Measurements from ENCODE around the gene CCSER1. TPM values are rescaled to one million over a fixed set of nuclear protein-coding genes. Genes with fewer than 3 reads are reported as not detected.

Gene CCSER1
- total RNA-seq, 1 experiment from 2014 or later = 0.05 TPM

- no TSS peak for BruUV-seq (replicated peaks)
- intact Hi-C loops (cut with micrococcal nuclease; ENCODE audit: unreplicated experiment) = no loop called here
- Histone ChIP-seq H3K4me3 (ENCODE audit: low read depth in 2 of 2, low read length in 2 of 2) (no peak overlapping the region), H3K9me3 (ENCODE audit: control insufficient read depth, insufficient read depth, low read depth, low read length) (no peaks in the 10 kb centered on the region), H3K27ac (ENCODE audit: low read length) (no peak overlapping the region), H3K27me3 (ENCODE audit: control insufficient read depth, insufficient read depth, low read length) (no peaks in the 10 kb centered on the region), H3K4me1 (ENCODE audit: control insufficient read depth, insufficient read depth, low read length) (no peaks in the 10 kb centered on the region), H3K36me3 (ENCODE audit: control insufficient read depth, insufficient read depth, low read length) (no peaks in the 10 kb centered on the region)
- ChIA-PET CTCF (no interaction called here), POLR2A (no interaction called here)
- in situ Hi-C loops (cut with HindIII; ENCODE audit: low pct_unique_long_range_greater_than_20kb, low sequenced_read_pairs) = no loop called here
- no peak for ATAC-seq
- DNase-seq (ENCODE audit: low read depth, low spot score) = no peak
- no peak for TF ChIP-seq REST (IDR thresholded peaks at IDR 0.05; ENCODE audit: insufficient read depth in 1 of 2, low read depth in 2 of 2, low read length in 1 of 2)
Observed at GRCh38 chr4:90876296-90876695, 749.1 kb downstream of the CCSER1 start.

- Histone ChIP-seq H3K27ac (ENCODE audit: low read length) (no peak overlapping the region), H3K4me1 (ENCODE audit: control insufficient read depth, insufficient read depth, low read length) (no peaks in the 10 kb centered on the region), H3K27me3 (ENCODE audit: control insufficient read depth, insufficient read depth, low read length) (no peaks in the 10 kb centered on the region), H3K4me3 (ENCODE audit: low read depth in 2 of 2, low read length in 2 of 2) (no peak overlapping the region), H3K36me3 (ENCODE audit: control insufficient read depth, insufficient read depth, low read length) (no peaks in the 10 kb centered on the region), H3K9me3 (ENCODE audit: control insufficient read depth, insufficient read depth, low read depth, low read length) (no peaks in the 10 kb centered on the region)
- no TSS peak for BruUV-seq (replicated peaks)
- TF ChIP-seq SIN3A (IDR thresholded peaks at IDR 0.05; ENCODE audit: borderline replicate concordance, insufficient read depth, low read depth, low read length) (no peak), POLR2AphosphoS5 (IDR thresholded peaks at IDR 0.05; ENCODE audit: low read depth, low read length) (no peak), CTCF (IDR thresholded peaks at IDR 0.05) (no peak), TCF7L2 (IDR thresholded peaks at IDR 0.05; ENCODE audit: low read depth, low read length) (no peak), REST (IDR thresholded peaks at IDR 0.05; ENCODE audit: insufficient read depth in 1 of 2, low read depth in 2 of 2, low read length in 1 of 2) (no peak)
- ATAC-seq (no peak), DNase-seq (ENCODE audit: low read depth, low spot score) (no peak)
- in situ Hi-C loops (cut with HindIII; ENCODE audit: low pct_unique_long_range_greater_than_20kb, low sequenced_read_pairs) = no loop called here
- POLR2A ChIA-PET = no interaction called here
- intact Hi-C loops (cut with micrococcal nuclease; ENCODE audit: unreplicated experiment) = no loop called here
- CTCF ChIA-PET = no interaction called here
Observed at GRCh38 chr4:90883519-90883918, 756.3 kb downstream of the CCSER1 start.
